ENCODE data around the gene FASTK. TPM values are rescaled to one million over a fixed set of nuclear protein-coding genes. Genes with fewer than 3 reads are reported as not detected.
A peak's percentile ranks its signal among the peaks of the same experiment; 100 is the strongest.

The FASTK gene
- total and polyA plus RNA-seq, 2 of the 4 experiments (the other 2 are of a cell fraction), result 53.8 to 115 TPM

DNA sequence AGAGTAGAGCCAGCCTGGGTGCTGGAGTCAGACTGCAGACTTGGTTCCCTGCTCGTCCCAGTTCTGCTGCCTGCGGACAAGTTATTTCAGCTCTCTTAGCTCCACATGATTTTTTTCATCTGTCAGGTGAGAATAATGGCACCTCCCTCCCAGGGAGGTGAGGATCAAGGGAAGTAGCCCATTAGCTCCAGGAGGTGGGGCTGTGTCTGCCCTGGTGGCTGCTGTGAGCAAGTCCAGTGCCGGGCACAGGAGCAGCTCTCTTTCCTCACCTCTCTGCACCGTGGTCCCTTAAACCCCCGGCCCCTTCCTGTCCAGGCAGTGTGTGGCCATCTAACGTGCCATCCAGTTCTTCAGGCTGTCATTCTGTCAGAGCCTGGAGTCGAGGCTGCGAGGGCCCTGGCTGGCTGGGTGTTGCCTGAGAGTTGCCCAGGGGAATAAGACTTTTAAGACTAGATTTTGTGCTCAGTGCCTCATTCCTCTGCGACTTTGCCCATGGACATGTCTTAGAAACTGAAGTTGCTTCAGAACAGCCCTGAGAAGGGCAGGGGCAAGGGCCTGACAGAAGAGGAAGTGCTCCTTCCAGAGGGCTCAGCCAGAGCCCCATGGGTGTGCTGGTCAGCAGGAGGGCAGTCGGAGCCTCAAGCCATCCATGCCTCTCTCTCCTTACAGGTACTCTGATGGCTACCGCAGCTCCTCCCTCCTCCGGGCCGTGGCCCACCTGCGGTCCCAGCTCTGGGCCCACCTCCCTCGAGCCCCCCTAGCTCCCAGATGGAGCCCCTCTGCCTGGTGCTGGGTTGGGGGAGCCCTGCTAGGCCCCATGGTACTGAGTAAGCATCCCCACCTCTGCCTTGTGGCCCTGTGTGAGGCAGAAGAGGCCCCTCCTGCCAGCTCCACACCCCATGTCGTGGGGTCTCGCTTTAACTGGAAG is 47.4 kb downstream of the FASTK start:
- Histone ChIP-seq H2BK20ac (ENCODE audit: low read depth, low read length) (no peak overlapping the region), H3K9ac (ENCODE audit: low read depth, low read length) (no peak overlapping the region), H2BK15ac (ENCODE audit: low read depth, low read length) (no peak overlapping the region), H3K79me1 (ENCODE audit: low read depth in 1 of 2, low read length in 2 of 2) (peaks cover 10 to 26% of the 10 kb centered on the region in 2 experiments; a peak in 3 of 4 replicates), H2AK9ac (replicated peaks; ENCODE audit: low read depth, low read length, poor library complexity) (no peak overlapping the region), H4K8ac (ENCODE audit: low read depth in 2 of 2, low read length in 2 of 2) (no peak overlapping the region), H4K20me1 (ENCODE audit: insufficient read depth, low read length) (no peaks in the 10 kb centered on the region), H3K56ac (ENCODE audit: extremely low read depth, insufficient read depth, low read length) (no peak overlapping the region), H3K4ac (ENCODE audit: low read depth, low read length) (no peak overlapping the region), H2AK5ac (ENCODE audit: low read depth, low read length) (no peak overlapping the region), H2BK120ac (ENCODE audit: low read depth, low read length) (no peak overlapping the region), H3K14ac (replicated peaks; ENCODE audit: low read depth, low read length) (no peak overlapping the region), H3K4me2 (ENCODE audit: low read depth, low read length) (no peak overlapping the region), H3K36me3 (ENCODE audit: control insufficient read depth, insufficient read depth, low read length) (peaks cover 30% of the 10 kb centered on the region), H3K27ac (ENCODE audit: insufficient read depth, low read length) (no peak overlapping the region), H3K4me3 (ENCODE audit: insufficient read depth, low read depth, low read length) (no peak overlapping the region), H2BK5ac (ENCODE audit: low read depth, low read length, poor library complexity, severe bottlenecking) (no peak overlapping the region), H3K4me1 (ENCODE audit: control insufficient read depth, insufficient read depth, low read length) (peaks cover 3% of the 10 kb centered on the region; the same call in 1 of the 2 replicates), H3K18ac (ENCODE audit: low read depth, low read length) (no peak overlapping the region), H4K91ac (ENCODE audit: insufficient read depth, low read depth, low read length) (no peak overlapping the region), H2AFZ (replicated peaks; ENCODE audit: low read length, poor library complexity) (no peak overlapping the region), H3K27me3 (ENCODE audit: control insufficient read depth, insufficient read depth, low read length) (no peaks in the 10 kb centered on the region), H3K9me3 (ENCODE audit: control insufficient read depth, insufficient read depth, low read length) (no peaks in the 10 kb centered on the region), H4K5ac (ENCODE audit: low read depth, low read length) (no peak overlapping the region), H3K23ac (ENCODE audit: low read depth, low read length) (no peak overlapping the region), H3K9me1 (ENCODE audit: insufficient read depth, low read length) (peaks cover 3% of the 10 kb centered on the region; the same call in 1 of the 2 replicates)
- no peak for DNase-seq
- CTCF ChIA-PET, result interaction anchor here (0.5 kb wide), 1 partner anchor 21 kb away, joined by 3 read pairs; no protein-coding TSS in a partner anchor
- no peak for TF ChIP-seq RFX5 (IDR thresholded peaks at IDR 0.05; ENCODE audit: low read depth, low read length)
- 0 out of 2 replicates have a peak, but pooled peaks have one; percentile 8 for TF ChIP-seq CTCF (conservative IDR thresholded peaks at IDR 0.05; ENCODE audit: low read depth, low read length)
- intact Hi-C loops (cut with micrococcal nuclease) (no loop called here), dilution Hi-C loops (cut with HindIII; ENCODE audit: low sequenced_read_pairs, unreplicated experiment) (no loop called here), in situ Hi-C loops (cut with MboI; ENCODE audit: low sequenced_read_pairs) (no loop called here)
- BruUV-seq (replicated peaks), result no TSS peak
- 80% methylated on average over 3 of the region's 17 CpGs; no CpG with 5 or more reads in 1 of the 2 experiments for WGBS, 2 experiments (ENCODE audit: extremely low coverage in 2 of 2, insufficient read length in 1 of 2)
- POLR2A ChIA-PET (ENCODE audit: unreplicated experiment), result no interaction called here
- no peak for ATAC-seq (ENCODE audit: low read depth)
